Esophagus squamous epithelium (tissue), 4 donors: ENCODE results near the gene RBM25.

Source experiments
- POLR2A ChIP-seq, 4 donors: fragments of 450-650 bp; IDR thresholded peaks; one replicate each; pipeline ENCODE4 v1.6.1; 2017; ENCODE audit warnings: antibody characterized with exemption in 4 of 4, mild to moderate bottlenecking in 4 of 4, moderate library complexity in 3 of 4
- TF ChIP-seq, protein P1 (sequence below), 6 experiments: fragments of 450-650 bp in 4 of 6; fragments of 200-600 bp in 2 of 6; sonication (generic) in 2 of 6; IDR thresholded peaks; one replicate each; pipeline ENCODE4 v1.5.1; 2016 to 2019; ENCODE audit warnings: antibody characterized with exemption in 6 of 6, mild to moderate bottlenecking in 4 of 6, moderate library complexity in 4 of 6

DNA sequence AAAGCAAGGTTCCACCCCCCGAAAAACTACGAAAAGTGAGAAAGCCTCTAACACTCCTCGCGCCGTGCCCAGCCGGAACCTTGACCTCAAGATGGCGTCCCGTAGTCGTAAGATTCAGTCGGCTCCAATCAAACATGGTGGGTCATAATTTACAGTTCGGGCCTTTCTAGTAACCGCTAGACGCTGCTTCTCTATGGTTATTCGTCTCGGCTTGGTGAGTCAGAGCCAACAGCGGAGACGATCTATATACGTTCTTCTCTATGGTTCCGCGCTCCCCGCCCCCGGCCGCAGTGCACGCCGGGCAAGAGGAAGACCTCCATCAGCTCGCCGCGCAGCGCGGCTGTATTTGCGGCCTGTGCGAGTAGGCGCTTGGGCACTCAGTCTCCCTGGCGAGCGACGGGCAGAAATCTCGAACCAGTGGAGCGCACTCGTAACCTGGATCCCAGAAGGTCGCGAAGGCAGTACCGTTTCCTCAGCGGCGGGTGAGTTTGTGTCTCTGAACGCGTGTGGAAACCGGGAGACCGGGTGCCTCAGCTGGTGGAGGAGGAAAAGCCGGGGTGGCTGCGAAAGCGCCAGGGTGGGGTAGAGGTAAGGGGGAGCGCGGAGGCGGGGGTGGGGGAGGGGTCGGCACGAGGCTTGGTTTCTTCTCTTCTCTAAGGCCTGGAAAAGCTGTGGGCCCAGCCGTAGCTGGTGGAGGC lies at the start of gene RBM25:
- TF ChIP-seq, protein P1, sequence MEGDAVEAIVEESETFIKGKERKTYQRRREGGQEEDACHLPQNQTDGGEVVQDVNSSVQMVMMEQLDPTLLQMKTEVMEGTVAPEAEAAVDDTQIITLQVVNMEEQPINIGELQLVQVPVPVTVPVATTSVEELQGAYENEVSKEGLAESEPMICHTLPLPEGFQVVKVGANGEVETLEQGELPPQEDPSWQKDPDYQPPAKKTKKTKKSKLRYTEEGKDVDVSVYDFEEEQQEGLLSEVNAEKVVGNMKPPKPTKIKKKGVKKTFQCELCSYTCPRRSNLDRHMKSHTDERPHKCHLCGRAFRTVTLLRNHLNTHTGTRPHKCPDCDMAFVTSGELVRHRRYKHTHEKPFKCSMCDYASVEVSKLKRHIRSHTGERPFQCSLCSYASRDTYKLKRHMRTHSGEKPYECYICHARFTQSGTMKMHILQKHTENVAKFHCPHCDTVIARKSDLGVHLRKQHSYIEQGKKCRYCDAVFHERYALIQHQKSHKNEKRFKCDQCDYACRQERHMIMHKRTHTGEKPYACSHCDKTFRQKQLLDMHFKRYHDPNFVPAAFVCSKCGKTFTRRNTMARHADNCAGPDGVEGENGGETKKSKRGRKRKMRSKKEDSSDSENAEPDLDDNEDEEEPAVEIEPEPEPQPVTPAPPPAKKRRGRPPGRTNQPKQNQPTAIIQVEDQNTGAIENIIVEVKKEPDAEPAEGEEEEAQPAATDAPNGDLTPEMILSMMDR (IDR thresholded peaks at IDR 0.05) = peak in 2 of 6 experiments; percentile 4 to 41
- peak in 3 of 4 donors; percentile 69 to 96 (median 96) for TF ChIP-seq POLR2A (IDR thresholded peaks at IDR 0.05)
